Left hindlimb (tissue), 1 donor: Measurements from ENCODE around the gene RSRP1.
"Not testable (repeated sequence)": the region's sequence is repeated elsewhere in the genome, so short reads cannot be mapped to it uniquely, and the experiment has no call there.

Source experiments
- DNase-seq: peaks from one replicate; pipeline ENCODE4 v3.0.0-alpha.2; 2018

Gene RSRP1

DNA sequence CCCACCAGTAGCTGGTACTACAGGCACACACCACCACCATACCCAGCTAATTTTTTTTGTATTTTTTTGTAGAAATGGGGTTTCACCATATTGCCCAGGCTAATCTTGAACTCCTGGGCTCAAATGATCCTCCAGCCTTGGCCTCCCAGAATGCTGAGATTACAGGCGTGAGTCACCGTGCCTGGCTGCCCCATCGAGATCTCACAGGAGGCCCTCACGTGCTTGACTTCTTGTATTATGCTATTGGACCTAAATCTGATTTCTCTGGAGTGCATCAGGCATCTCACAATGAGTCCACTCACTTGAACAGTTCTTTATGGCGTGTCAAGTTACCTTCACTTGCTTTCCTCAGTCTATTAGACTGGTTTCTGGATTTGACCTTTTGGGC is 9.3 kb upstream of the RSRP1 start:
- DNase-seq, result no peak

DNA sequence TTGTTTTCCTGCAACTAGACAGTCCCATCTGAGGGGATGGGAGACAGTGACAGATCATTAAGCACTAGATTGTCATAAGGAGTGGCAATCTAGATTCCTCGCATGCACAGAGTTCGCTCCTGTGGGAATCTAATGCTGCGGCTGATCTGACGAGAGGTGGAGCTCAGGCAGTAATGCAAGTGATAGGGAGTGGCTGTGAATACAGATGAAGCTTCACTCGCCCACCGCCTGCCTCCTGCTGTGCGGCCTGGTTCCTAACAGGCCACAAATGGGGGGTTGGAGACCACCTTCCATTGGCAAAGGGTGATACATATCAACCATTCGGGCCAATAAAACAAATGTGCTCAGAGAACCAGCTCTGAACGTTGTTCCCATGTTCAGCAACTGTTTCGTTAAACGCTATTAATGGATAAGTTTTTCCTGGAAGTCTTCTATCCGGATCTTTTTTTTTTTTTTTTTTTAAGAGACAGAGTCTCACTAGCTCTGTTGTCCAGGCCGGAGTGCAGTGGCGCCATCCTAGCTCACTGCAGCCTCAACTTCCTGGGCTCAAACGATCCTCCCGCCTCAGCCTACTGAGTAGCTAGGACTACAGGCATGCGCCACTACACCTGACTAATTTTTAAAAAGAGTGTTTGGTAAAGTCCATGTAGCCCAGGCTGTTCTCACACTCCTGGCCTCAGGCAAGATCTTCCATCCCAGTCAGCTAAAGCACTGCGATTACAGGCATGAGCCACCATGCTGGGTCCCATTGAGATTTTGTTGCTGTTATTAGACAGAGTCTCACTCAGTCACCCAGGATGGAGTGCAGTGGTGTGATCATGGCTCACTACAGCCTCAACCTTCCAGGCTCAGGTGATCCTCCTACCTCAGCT is 8.7 kb upstream of the RSRP1 start:
- DNase-seq, result no peak

DNA sequence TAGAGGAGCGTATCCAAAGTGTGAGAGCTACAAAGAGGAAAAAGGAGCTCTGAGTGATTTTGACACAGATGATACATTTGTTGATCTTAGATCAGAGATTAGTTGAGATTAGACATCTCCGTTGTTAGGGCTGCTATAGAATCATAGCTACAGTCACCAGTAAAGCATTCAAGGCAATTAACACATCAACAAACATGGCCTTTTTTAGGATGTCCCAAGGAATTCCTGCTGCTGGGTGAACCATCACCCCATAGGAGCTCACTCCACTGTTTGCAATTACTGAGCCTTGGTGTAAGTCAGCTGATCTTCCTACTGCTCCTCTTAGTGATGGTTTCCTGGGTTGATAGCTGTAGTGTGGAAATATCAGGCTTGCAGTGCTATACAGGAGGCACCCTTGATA is 6.7 kb upstream of the RSRP1 start:
- no peak for DNase-seq

DNA sequence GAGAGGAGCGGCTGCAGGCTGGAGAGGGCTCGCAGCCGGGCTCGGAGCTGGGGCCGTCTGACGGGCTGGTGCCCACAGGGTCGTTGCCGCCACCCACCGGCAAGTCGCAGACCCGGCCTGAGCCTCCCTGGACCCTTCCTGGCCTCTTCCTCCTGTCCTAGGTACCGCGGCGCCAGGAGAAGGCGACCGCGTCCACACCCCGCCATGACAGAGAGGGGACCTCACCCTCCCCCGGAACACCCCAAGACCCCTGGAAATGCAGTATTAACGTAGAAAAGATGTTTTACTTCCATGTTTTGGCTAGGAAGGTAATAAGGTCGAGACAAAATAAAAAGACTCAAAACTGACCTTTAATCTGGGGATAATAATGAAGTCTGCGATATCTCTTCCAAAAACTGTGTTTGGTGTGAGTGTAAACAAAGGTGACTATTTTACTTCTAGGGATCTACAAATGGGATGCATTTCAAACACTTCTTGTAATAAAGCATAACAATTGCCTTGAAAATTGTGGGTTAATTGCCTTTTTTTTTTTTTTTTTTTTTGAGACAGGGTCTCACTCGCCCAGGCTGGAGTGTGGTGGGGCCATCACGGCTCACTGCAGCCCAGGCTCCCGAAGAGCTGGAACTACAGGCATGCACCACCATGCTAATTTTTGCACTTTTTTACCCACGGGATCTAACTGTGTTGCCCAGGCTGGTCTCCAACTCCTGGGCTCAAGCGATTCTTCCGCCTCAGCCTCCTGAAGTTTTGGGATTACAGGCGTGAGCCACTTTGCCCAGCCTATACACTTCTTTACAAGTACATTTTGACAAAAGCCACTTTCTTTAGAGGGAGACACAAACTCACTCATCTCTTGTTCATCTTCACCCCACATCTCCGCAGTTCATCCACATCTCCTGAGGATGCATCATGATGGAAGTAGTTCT is 838 bp upstream of the RSRP1 start:
- DNase-seq, result no peak

DNA sequence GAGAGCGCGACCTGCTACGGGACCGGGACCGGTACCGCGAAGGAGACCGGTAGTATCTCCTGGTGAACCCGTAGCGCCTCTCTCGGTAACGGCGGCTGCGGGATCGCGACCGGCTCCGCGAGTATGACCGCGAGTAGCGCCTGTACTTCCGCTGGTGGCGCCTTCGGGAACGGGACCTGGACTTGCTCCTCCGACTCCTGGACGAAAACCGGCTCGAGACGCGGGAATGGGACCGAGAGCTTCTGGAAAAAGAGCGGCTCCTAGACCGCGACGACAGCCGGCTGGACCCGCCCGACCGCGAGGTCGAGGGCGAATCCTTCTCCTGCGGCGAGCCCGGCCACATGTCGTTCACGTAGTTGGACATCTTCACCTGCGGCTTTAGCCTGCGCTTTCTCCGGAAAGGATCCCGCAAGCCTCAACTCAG is 642 bp downstream of the RSRP1 start:
- no peak for DNase-seq

DNA sequence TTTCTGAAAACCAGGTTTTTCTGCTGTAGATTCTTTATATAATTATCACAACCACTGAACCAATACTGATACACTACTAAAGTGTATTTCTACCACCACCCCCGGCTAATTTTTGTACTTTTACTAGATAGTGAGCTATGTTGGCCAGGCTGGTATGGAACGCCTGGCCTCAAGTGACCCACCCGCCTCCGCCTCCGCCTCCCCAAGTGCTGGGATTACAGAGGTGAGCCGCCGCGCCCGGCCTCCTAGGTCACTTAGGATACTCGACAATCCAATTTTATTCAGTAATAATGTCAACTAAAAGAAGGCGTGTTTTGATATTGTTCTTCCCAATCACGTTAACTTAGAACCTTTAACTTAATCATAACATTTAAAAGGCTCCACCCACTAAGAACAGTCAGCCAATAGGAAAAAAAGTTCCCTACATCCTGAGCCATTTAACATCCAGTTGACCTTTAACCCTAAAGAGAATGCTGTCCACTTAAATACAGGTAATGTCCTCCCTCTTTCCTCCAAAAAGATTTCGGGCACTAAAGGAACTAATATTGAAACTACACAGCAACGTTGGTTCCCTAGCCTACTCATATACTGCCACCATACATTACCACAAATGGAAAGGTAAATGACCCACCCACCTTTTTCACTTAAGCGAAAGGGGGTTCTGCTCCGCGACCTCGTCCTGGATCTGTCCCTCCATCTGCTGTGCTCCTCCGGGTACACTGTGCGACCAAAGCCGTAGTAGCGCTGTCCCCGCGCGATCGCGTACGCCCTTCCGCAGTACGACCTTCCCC is 1.2 kb downstream of the RSRP1 start:
- DNase-seq, result no peak

DNA sequence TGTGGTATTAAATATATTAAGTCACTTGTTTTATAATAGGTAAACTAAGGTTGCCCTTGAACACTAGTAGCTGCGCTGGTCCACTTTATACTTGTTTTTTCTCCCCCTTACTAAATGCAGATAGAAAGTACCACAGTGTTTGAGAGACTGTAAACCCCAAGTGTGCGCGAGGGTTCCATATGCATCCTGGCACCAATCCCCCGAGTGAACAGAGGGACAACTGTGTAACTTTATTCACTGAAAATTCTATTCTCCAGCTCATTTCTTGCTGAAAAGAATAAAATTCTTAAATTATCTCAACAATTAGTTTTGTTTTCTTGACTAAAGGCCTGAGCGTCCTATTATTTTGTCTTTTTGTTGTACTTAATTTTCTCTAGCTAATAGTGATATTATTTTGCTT is 1.9 kb downstream of the RSRP1 start:
- DNase-seq, result no peak

DNA sequence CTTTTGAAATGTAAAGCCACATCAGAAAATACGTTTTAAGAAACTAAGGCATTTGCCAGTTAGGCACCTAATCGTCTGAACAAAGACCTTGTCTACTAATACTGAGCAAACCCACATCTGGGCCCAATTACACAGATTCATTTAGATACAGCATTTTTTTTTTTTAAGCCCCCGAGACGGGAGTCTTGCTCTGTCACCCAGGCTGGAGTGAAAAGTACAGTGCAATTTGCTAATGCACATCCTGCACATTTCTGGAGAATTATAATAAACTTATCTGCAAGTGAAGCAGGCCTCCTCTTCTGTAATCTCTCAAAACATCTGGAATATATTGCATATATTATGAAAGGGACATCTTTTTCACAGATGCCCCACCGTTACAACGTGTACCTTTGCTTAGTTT is 3.3 kb downstream of the RSRP1 start:
- DNase-seq, result no peak

DNA sequence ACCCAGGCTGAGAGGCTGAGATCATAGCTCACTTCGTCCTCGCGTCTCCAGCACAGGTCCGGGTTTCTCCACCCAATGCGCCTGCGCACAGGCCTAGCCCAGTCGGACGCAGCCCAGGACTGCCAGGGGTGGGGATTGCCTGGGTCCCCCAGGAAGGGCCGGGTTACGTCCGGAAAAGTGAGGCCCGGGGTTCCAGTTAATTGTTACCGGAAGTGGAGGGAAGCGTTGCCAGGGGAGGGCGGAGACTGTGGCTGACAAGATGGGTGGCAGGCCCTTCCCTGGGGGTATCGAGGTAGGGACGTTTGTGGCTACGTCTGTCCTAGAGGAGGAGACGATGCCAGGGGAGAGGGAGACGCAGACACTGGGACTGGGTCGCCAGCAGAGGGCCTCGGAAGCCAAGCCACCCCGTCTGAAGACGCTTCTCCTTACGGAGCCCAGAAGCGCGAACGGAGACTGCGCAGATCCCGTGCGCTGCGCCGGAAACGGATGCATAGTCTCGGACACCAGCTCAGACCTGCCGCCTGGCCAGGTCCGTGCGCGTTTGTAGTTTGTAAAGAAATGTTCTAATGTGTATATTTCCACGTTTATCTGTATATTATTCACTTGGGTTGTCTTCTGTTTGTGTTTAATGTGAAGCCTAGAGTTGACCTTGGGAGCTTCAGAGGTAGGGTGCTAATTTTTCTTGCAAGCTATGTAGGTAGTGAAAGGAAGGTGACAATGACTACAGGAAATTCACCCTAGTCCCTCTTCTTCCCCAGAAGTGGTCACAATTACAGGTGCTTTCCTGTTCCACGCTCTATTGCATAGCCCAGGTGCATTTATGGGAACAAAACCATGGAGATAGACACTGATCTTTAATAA is 7.3 kb downstream of the RSRP1 start:
- peak; percentile 96 for DNase-seq

DNA sequence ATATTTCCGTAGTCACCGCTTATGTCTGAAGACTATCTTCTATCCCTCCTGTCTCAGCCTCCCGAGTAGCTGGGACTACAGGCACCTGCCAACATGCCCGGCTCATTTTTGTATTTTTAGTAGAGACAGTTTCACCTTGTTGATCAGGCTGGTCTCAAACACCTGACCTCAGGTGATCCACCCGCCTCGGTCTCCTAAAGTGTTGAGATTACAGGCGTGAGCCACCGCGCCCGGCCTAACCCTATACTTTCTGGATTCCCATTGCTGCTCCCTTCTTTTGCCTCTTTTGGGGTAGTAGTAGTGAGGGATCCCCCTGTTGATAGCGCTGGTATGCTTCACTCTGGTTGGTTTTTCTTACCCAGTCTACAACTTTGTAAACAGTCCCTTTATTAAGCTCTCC is 9.2 kb downstream of the RSRP1 start:
- no peak for DNase-seq

DNA sequence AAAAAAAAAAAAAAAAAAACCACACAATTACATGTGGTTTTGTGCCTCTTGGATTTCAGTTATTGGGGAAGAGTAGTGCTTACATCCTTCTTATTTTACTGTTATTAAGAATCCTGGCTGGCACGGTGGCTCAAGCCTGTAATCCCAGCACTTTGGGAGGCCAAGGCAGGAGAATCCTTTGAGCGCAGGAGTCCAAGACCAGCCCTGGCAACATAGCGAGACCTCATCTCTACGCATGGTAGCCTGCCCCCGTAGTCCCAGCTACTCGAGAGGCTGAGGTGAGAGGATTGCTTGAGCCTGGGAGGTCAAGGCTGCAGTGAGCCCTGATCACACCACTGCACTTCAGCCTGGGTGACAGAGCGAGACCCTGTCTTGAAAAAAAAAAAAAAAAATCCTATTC is 11.0 kb downstream of the RSRP1 start:
- not testable (repeated sequence) for DNase-seq

DNA sequence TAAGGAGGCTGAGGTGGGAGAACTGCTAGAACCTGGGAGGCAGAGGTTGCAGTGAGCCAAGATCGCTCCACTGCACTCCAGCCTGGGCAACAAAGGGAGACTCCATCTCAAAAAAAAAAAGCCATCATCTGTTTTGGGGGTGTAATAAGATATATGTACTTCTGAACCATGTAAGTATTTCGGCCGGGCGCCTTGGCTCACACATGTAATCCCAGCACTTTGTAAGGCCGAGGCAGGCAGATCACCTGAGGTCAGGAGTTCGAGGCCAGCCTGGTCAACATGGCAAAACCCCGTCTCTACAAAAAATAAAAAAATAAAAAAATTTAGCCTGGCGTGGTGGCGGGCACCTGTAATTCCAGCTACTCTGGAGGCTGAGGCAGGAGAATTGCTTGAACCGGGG is 11.8 kb downstream of the RSRP1 start:
- not testable (repeated sequence) for DNase-seq

DNA sequence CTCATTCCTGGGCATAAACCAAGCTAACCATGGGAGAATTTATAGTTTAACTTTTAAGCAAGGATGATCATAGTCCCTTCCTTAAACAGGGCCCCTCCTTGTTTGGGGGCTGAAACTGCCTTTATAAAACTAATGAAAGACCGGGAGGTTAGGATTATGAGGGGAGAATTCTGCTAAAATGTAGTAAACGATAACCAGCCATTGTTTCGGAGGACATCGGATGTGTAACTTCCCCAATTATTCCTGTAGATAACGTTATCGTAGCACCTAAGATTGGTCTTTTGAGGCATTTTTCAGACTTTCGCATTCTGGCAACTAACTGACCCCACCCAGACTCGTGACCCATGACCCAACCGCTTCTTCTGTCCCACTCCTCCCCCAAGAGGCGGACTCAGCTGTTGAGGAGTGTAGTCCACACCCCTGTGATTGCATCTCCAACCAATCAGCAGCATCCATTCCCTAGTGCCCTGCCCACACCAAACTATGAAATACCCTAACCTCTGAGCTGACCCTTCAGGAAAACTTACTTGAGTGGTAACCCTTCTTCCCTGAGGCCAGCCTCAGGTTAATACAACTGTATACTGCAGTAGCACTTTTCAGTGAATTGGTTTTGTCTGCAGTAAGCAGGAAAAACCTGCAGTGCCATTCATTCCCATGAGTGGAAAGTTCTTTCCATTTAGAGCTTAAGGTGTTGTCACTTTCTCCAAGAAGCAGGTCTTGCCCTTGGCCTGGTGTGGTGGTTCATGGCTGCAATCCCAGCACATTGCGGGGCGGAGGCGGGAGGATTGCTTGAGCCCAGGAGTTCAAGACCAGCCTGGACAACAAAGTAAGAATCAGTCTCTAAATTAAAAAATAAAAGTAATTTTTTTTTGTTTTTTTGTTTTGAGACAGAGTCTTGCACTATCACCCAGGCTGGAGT is 14.1 kb downstream of the RSRP1 start:
- peak; percentile 72 for DNase-seq

DNA sequence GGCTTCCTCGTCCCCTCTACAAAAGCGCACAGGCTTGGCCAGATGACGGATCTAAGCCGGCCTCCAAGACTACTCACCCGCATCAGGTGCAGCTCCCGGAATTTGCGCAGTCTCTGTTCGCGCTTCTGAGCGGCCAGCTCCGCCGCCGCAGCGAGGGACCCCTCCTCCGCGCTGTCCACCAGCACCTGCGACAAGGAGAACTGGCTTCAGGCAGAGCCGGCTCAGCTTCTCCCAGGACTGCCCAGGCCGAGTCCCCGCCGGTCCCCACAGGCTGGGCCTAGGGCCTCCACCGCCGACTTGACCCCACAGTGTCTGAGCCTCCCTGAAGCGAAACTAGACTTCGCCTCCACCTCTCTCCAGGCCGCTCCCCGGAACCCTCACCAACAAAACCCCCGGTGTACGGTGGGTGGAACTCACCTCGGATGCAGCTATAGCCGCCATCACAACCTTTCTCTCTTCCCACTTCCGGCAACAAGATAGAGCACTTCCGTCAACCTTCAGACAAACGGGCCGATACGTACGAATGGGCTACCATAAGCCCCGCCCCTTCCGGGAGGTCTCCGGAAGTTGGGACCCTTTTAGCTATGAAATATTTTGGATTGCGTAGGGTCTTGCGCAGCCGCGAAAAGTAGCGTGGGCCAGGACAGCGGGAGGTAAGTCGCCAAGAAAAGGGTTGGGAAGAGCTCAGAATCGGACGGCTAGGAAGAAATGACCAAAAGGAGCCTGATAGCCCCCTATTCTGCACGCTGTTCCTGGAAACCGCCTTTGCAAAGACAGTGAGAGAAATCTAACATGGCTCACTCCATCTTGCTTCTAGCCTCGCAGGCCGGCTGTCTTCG is 15.0 kb downstream of the RSRP1 start, which contains the start of gene SYF2:
SYF2 (minus strand) TSS at position 476 of the 839 bp plus-strand sequence; CDS start at position 441, 35 bp downstream.
- peak; percentile 95 for DNase-seq

DNA sequence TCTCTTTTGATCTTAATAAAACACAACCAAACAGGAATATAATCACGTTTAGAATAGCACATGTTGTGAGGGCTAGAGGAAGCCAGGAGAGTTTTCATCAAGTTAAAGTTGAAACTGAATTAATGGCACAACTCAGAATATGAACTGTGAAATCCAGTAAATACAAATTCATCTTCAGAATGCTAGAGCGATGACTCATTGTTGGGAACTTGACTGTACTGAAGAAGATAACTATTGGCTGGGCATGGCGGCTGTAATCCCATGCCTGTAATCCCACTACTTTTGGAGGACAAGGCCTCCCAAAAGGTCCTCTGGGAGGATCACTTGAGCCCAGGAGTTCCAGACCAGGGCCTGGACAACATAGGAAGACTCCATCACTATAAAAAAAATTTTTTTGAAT is 23.8 kb downstream of the RSRP1 start:
- DNase-seq, result no peak

DNA sequence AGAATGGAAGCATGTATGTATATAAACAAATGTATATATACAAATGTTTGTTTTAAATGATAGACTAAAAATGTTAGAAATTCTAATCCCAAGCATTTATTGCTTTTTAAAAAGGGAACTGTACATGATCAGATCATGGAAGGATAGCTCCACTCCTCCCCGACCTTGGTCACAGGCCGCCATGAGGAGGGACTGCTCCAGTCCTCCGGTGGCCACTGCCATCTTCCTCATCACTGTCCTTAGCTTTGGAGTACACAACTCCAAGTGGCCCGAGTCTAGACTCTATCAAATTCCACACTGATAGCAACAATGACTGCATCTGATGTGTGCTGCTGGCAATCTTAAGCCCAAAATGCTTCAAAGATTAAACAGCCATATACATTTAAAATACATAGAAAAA is 24.6 kb downstream of the RSRP1 start:
- no peak for DNase-seq

DNA sequence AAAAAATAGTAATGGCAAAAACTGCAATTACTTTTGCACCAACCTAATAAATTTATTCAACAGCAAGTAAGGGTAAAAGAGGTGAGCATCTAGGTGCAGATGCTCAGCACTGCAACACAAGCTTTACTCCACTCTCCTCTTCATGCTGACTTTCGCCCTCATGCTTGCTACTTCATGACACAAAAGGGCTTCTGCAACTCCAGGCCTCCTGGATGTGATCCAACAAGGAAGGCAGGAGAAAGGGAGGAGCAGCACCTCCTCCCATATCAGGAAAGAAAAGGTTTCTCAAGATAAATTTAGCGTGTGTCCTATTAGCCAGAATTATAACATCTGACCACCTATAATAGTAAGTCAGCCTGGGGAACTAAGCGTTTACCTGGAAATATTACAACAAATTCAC is 26.6 kb downstream of the RSRP1 start:
- DNase-seq, result no peak

DNA sequence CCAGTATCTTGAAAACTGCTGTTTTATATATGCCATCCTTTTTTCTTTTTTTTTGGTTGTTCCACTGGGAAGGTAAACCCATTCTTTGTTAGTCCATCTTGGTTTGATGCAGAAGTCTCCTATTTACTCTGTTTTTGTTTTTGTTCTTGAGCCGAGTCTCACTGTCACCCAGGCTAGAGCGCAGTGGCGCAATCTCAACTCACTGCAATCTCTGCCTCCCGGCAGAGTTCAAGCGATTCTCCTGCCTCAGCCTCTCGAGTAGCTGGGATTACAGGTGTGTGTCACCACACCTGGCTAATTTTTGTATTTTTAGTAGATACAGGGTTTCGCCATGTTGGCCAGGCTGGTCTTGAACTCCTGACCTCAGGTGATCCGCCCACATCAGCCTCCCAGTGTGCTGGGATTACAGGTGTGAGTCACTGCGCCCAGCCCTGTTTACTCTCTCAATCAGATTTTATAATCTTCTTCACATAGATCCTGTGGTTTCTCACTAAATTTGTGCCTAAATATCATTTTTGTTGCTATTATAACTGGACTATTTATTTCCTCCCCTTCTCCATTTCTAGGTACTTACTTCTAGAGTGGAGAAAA is 27.5 kb downstream of the RSRP1 start:
- DNase-seq, result no peak

DNA sequence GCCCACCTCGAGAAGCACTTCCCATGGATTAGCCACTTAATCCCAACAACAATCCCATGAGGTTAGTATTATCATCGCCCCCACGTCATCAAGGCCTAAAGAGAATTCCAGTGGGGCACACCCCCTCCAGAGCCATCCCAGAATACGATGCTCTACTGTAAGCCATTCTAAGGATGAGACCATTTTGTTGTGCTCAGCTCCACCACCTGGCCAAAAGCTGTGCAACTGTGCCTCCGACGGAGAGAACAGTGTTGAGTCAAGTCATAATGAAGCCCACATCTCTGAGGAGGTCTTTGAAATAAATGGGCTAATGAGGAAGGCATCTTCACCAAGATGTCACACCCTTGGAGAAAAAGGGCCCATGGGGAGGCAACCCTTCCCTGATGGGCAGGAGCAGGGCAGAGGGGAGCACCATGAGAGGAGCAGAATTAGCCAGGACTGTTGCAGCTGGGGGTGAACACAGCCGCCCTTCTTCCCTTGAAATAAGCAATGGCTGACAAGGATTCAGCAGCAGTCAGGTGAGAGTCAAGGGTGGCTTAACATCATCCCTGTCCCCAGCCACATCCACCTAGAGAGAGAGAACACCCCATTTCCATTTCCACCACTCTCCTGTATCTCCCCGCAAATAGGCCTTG is 29.5 kb downstream of the RSRP1 start:
- no peak for DNase-seq
